HG03521 (cell line): ENCODE results near the gene ID1.
"Not testable (repeated sequence)": the region's sequence is repeated elsewhere in the genome, so short reads cannot be mapped to it uniquely, and the experiment has no call there.

ENCODE experiments used
- ATAC-seq: cut with Tn5 transposase; IDR thresholded peaks from one replicate; pipeline ENCODE4 v1.9.1; 2021; ENCODE audit warnings: mild to moderate bottlenecking, moderate library complexity; ENCODE audit not compliant: unreplicated experiment

ID1 gene

GRCh38 chr20:31633339-31633914 is 28.3 kb downstream of the ID1 start:
- ATAC-seq = no peak

DNA sequence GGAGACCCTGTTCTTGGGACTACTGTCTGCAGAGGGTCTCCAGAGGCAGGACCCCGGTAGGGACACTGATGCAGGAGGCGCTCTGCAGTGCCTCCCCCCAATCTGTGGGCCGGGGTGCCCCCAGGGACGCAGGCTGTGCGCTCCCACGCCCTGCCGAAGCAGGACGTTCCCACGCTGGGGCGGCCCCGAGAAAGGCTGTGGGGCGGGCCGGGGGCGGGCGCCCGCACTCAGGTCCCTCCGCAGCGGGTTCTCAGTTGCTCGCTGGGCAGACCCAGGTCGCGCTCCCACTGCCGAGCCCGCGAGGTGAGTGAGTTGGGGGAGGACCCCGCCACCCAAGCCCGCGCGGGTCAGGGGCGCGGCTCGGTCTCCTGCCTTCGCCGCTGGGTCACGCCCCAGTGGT is 32.6 kb downstream of the ID1 start, which contains the start of gene COX4I2:
Gene COX4I2 (plus strand): TSS at position 253 of the 400 bp plus-strand sequence. CDS start 1,106 bp downstream, outside the sequence.
- ATAC-seq = no peak

DNA sequence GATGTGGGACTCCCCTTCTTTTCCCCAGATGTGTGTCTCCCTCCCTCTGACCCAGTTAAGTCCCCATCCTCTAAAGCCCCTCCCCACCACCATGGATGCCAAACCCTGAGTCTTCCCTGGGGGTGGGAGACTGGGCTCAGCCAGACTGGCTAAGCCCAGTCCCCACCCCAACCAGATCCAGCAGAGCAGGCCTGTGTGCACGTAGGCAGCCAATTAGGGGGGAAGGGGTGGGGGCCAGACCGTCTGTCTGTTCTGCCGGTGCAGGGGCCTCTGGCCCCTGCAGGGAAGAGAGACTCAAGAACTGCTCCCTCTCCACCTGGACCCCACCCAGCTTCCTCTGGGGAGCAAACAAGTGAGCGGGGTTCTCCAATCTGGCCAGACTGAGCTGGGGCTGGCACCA is 33.2 kb downstream of the ID1 start:
- no peak for ATAC-seq

GRCh38 chr20:31638816-31639215 is 33.7 kb downstream of the ID1 start:
- ATAC-seq = no peak

- no peak for ATAC-seq
These were observed 35.2 kb downstream of the ID1 start for GRCh38 chr20:31640259-31640658.

GRCh38 chr20:31641391-31641790 is 36.3 kb downstream of the ID1 start:
- no peak for ATAC-seq

- ATAC-seq = no peak
These were observed 37.7 kb downstream of the ID1 start for GRCh38 chr20:31642837-31643236.

GRCh38 chr20:31643522-31643921 is 38.4 kb downstream of the ID1 start:
- no peak for ATAC-seq

- no peak for ATAC-seq
These were observed 39.6 kb downstream of the ID1 start for GRCh38 chr20:31644701-31645100.

DNA sequence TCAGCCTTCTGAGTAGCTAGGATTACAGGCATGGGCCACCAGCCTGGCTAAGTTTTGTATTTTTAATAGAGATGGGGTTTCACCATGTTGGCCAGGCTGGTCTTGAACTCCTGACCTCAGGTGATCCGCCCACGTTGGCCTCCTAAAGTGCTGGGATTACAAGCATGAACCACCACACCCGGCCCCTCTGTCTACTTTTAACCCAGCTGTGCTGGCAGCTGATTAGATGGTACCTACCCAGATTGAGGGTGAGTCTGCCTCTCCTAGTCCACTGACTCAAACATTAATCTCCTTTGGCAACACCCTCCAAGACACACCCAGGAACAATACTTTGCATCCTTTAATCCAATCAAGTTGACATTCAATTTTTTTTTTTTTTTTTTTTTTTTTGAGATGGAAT is 43.0 kb downstream of the ID1 start:
- ATAC-seq = not testable (repeated sequence)

DNA sequence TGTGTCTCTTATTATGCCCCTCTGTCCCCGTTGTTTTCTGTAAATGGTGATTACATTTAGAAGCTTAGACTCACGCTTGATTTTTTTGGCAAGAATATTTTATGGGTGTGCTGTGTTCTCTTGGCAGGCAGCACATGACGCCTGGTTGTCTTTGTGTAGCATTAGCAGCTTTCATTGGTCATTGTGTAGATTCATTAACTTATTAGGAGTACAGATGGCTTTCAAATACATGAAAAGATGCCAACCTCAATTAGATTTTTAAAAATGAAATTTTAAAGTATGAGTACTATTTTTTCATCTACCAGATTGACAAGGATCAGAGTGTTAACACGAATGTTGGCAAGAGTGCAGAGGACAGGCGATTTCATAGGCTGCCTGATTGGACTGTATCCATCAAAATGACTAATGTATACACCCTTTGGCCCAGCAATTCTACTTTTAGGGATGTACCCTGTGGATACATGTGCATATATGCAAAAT is 47.9 kb downstream of the ID1 start:
- no peak for ATAC-seq

DNA sequence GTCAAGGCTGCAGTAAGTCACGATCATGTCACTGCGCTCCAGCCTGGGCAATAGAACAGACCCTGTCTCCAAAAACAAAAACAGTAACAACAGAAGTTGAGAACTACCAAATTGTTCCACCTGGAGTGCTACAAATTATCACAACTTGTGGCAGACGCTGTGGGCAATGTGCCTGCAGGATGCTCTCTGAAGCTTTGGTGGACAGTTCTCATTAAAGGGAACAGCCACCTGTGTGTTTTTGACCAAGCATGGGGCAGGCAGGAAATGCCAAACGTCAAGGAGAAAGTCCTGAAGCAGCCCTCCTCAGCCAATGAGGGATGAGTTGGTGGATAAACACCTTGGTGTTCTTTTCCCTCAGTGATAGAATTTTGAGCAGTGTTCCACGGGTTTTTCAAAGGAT is 48.5 kb downstream of the ID1 start:
- ATAC-seq = no peak

DNA sequence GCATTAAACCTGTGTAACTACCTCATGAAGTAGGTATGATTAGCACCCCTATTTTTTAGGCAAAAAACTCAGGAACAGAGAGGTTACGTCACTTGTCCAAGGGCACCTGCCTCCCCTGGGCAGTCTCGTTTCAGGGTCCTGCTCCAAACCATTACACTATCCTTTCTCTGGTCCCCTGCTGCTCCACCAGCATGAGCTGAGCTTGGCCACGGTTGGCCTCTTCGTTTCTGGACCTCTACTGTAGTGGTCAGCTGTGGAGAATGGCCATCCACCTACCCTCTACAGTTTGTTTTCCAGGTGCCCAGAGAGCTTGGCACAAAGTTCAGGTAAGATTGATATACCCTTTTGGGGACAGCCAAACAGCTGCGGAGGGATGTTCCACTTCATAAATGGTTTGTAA is 49.4 kb downstream of the ID1 start:
- no peak for ATAC-seq
